GM19328 (cell line): ENCODE measurements around the gene ORC3.
"Not testable (repeated sequence)": the region's sequence is repeated elsewhere in the genome, so short reads cannot be mapped to it uniquely, and the experiment has no call there.

Experiments used
- ATAC-seq: cut with Tn5 transposase; IDR thresholded peaks from one replicate; pipeline ENCODE4 v1.9.1; 2021; ENCODE audit warnings: mild to moderate bottlenecking, moderate library complexity; ENCODE audit not compliant: unreplicated experiment

ORC3 gene

GRCh38 chr6:87690441-87690840 lies 100.5 kb downstream of the ORC3 start:
- ATAC-seq = no peak

GRCh38 chr6:87692086-87692485 lies 102.2 kb downstream of the ORC3 start:
- no peak for ATAC-seq

DNA sequence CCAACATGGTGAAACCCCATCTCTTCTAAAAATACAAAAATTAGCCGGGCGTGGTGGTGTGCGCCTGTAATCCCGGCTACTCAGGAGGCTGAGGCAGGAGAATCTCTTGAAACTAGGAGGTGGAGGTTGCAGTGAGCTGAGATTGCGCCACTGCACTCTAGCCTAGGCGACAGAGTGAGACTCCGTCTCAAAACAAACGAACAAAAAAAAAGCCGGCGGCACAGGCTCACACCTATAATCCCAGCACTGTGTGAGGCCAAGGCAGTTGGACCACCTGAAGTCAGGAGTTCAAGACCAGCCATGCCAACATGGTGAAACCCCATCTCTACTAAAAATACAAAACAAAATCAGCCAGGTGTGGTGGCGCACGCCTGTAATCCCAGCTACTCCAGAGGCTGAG lies 106.9 kb downstream of the ORC3 start:
- not testable (repeated sequence) for ATAC-seq

- ATAC-seq = no peak
These were observed 107.9 kb downstream of the ORC3 start for GRCh38 chr6:87697581-87698546.

GRCh38 chr6:87698547-87699006 lies 108.6 kb downstream of the ORC3 start:
- ATAC-seq = no peak

GRCh38 chr6:87699576-87699975 lies 109.6 kb downstream of the ORC3 start:
- ATAC-seq = no peak

- no peak for ATAC-seq
These were observed 110.7 kb downstream of the ORC3 start for GRCh38 chr6:87700397-87701343.

DNA sequence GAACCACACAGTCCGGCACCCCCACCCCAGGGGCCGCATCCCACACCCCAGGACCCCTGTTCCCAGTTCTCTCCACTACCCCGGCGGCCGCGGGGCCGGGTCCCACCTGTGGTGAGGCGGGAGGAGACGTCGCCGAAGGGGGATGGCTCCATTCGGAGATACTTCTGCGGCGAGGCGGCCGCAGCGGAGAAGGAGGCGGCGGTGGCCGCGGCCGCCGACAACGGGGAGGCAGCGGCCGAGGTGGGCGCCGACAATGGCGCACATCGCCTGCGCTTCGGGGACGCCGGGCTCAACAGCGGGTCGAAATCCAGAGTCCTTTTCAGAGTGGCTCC lies 111.4 kb downstream of the ORC3 start:
- no peak for ATAC-seq

GRCh38 chr6:87701676-87702588 lies 112.0 kb downstream of the ORC3 start, which contains the start of gene AKIRIN2:
TSS of gene AKIRIN2 (minus strand) at chr6:87702233. CDS start at chr6:87701684, 549 bp downstream.
- ATAC-seq = peak; percentile 68

DNA sequence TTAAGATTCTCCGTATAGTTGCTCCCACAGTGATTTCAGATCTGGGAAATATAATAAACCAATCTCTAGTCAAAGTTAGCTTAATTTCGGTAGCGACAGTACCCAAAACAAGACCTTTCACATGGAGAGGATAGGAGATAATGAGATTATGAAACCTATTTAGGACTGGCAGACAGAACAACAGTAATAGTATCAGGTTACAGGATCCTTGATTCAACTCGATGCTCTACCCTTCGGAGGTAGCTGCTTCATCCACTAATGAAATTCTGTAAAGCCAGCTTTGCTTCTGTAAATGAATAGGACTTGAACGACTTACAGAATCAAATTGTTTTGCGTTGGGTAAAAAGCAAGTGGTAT lies 112.6 kb downstream of the ORC3 start:
- ATAC-seq = peak; percentile 12

- ATAC-seq = not testable (repeated sequence)
These were observed 113.1 kb downstream of the ORC3 start for GRCh38 chr6:87703039-87703438.

DNA sequence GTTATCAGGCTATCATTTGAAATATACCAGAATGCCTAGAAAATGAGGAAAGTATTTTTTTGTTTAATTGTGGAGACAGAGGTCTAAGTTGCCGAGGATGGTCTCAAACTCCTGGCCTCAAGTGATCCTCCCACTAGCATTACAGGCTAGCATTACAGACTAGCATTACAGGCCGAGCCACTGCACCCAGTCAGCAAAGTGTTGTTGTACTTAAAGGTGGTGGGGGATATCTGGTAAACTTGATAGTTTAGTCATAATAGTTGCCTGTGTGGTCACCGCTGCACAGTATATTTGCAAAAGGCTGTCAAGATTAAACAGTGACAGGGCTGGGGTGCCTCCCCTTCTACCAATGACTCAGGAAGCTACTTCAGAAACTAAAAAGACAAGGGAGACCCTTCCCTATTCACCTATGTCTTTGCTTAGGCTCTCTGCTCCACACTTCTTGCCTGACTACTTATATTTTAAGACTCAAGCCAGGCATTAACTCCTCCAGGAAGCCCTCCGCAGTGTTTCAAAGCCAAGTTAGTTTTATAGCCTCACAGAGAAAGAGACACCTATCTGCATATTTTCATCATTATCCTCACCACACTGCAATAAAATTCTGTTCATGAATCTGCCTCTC lies 115.2 kb downstream of the ORC3 start:
- peak; percentile 25 for ATAC-seq

DNA sequence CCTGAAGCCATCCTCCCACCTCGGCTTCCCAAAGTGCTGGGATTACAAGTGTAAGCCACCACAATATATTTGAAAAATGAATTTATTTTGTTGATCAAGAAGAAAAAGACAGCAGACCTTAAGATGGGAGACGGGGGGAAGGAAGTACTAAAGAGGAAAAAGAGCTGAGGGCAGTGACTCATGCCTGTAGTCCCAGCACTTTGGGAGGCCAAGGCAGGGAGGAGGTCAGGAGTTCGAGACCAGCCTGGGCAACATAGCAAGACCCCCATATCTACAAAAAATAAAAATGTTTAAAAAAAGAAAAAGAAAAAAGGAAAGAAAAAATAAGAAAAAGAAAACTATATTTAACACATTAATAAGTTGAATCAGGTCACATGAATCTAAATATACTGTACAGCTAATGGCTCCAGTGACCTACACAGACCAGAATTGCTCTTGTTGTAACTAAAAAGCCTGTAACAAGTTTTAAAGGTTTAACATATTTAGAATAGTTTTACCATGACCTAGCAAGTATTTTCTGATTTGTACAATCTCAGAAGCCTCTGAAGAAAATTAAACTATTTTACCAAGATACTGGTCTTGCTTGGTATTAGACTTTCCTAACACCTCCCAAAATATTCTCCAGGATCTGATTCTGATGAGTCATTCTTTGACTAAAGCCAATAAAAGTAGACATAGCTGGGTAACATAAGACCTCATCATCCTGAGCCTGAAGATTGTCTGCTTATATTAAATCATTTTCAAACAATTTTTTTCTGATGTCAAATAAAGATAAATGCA lies 116.4 kb downstream of the ORC3 start:
- ATAC-seq = no peak

DNA sequence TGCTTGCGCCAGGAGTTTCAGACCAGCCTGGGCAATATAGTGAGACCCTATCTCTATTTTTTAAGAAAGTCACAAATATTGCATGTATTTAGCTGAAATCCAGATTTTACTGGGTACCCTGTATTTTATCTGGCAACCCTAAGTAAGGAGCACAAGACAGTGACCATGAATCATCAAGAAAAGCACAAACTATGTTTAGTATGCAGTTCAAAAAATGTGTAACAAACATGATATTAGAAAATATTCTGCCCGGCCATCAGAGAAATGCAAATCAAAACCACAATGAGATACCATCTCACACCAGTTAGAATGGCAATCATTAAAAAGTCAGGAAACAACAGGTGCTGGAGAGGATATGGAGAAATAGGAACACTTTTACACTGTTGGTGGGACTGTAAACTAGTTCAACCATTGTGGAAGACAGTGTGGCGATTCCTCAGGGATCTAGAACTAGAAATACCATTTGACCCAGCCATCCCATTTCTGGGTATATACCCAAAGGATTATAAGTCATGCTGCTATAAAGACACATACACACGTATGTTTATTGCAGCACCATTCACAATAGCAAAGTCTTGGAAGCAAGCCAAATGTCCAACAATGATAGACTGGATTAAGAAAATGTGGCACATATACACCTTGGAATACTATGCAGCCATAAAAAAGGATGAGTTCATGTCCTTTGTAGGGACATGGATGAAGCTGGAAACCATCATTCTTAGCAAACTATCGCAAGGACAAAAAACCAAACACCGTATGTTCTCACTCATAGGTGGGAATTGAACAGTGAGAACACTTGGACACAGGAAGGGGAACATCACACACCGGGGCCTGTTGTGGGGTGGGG lies 118.9 kb downstream of the ORC3 start:
- not testable (repeated sequence) for ATAC-seq

GRCh38 chr6:87710090-87710489 lies 120.2 kb downstream of the ORC3 start:
- ATAC-seq = no peak

GRCh38 chr6:87712713-87713112 lies 122.8 kb downstream of the ORC3 start:
- ATAC-seq = not testable (repeated sequence)

- ATAC-seq = no peak
These were observed 124.3 kb downstream of the ORC3 start for GRCh38 chr6:87714093-87714842.
